Left renal pelvis (tissue), 4 donors: Measurements from ENCODE around the gene PIWIL4. TPM values are rescaled to one million over a fixed set of nuclear protein-coding genes. Genes with fewer than 3 reads are reported as not detected.
"Not testable (repeated sequence)": the region's sequence is repeated elsewhere in the genome, so short reads cannot be mapped to it uniquely, and the experiment has no call there.

Experiments
- DNase-seq, 4 donors: peaks; one replicate each; pipeline ENCODE4 v3.0.0-alpha.2; 2013; ENCODE audit warnings: low read depth in 4 of 4, low spot score in 3 of 4
- polyA plus RNA-seq, 4 donors: library from polyadenylated mRNA; unstranded; fragments of 120-200 nt; gene quantifications; one replicate each; pipeline ENCODE4 v1.2.1, GENCODE V29; 2013; ENCODE audit not compliant: insufficient read length in 4 of 4

The PIWIL4 gene
- polyA plus RNA-seq, 4 donors, result 3.8 to 5.0 (median 4.3) TPM

- DNase-seq, result no peak
These were observed 63.1 kb downstream of the PIWIL4 start for GRCh38 chr11:94630221-94630620.

GRCh38 chr11:94632356-94632755, 65.2 kb downstream of the PIWIL4 start:
- no peak for DNase-seq

GRCh38 chr11:94635072-94635471, 67.9 kb downstream of the PIWIL4 start:
- no peak for DNase-seq

- no peak for DNase-seq
These were observed 69.3 kb downstream of the PIWIL4 start for GRCh38 chr11:94636388-94636949.

- no peak for DNase-seq
These were observed 71.2 kb downstream of the PIWIL4 start for GRCh38 chr11:94638301-94638901.

GRCh38 chr11:94638902-94639373, 71.8 kb downstream of the PIWIL4 start:
- DNase-seq, result no peak

GRCh38 chr11:94639901-94640721, 72.9 kb downstream of the PIWIL4 start:
- DNase-seq, result no peak

GRCh38 chr11:94641167-94641761, 74.1 kb downstream of the PIWIL4 start:
- DNase-seq, result no peak

- DNase-seq, result not testable (repeated sequence)
These were observed 76.0 kb downstream of the PIWIL4 start for GRCh38 chr11:94643186-94643585.

GRCh38 chr11:94647926-94648325, 80.8 kb downstream of the PIWIL4 start:
- no peak for DNase-seq

GRCh38 chr11:94648789-94649188, 81.6 kb downstream of the PIWIL4 start:
- no peak for DNase-seq

- DNase-seq, result no peak
These were observed 82.1 kb downstream of the PIWIL4 start for GRCh38 chr11:94649254-94649653.

GRCh38 chr11:94649964-94650623, 82.9 kb downstream of the PIWIL4 start:
- DNase-seq, result no peak

GRCh38 chr11:94650756-94651155, 83.6 kb downstream of the PIWIL4 start:
- no peak for DNase-seq

GRCh38 chr11:94652735-94653284, 85.6 kb downstream of the PIWIL4 start:
- no peak for DNase-seq

GRCh38 chr11:94653561-94653960, 86.4 kb downstream of the PIWIL4 start:
- no peak for DNase-seq

GRCh38 chr11:94654201-94654600, 87.0 kb downstream of the PIWIL4 start:
- no peak for DNase-seq

GRCh38 chr11:94655291-94655690, 88.1 kb downstream of the PIWIL4 start:
- DNase-seq, result no peak

- DNase-seq, result no peak
These were observed 88.8 kb downstream of the PIWIL4 start for GRCh38 chr11:94655956-94656355.

- no peak for DNase-seq
These were observed 89.8 kb downstream of the PIWIL4 start for GRCh38 chr11:94656968-94657367.

- no peak for DNase-seq
These were observed 90.5 kb downstream of the PIWIL4 start for GRCh38 chr11:94657629-94658028.
